NCI-H460 (cell line): Measurements from ENCODE around the gene DUSP19. TPM values are rescaled to one million over a fixed set of nuclear protein-coding genes. Genes with fewer than 3 reads are reported as not detected.

Experiments
- DNase-seq: peaks from one replicate; pipeline ENCODE4 v3.0.0-alpha.2; 2016; ENCODE audit warnings: low read depth; ENCODE audit errors: extremely low read depth
- total RNA-seq: library from RNA; depleted of rRNA; stranded (reverse); fragments of >200 nt; shearing (Covaris generic); gene quantifications from 2 replicates; pipeline ENCODE4 v1.2.3, GENCODE V29; 2014

The DUSP19 gene
- total RNA-seq, 1 experiment from 2014 or later: 3.5 TPM

GRCh38 chr2:183060571-183061231 is 17.8 kb upstream of the DUSP19 start:
- DNase-seq: no peak

GRCh38 chr2:183063083-183063482 is 15.5 kb upstream of the DUSP19 start:
- no peak for DNase-seq

GRCh38 chr2:183068561-183068960 is 10.0 kb upstream of the DUSP19 start:
- DNase-seq: no peak

- no peak for DNase-seq
These were observed 9.4 kb upstream of the DUSP19 start for GRCh38 chr2:183069174-183069573.

- DNase-seq: no peak
These were observed 7.4 kb upstream of the DUSP19 start for GRCh38 chr2:183070942-183071844.

GRCh38 chr2:183072177-183072576 is 6.4 kb upstream of the DUSP19 start:
- no peak for DNase-seq

GRCh38 chr2:183078163-183078463 is 434 bp upstream of the DUSP19 start:
- no peak for DNase-seq

- no peak for DNase-seq
These were observed 710 bp downstream of the DUSP19 start for GRCh38 chr2:183079139-183079775.

- DNase-seq: no peak
These were observed 3.4 kb downstream of the DUSP19 start for GRCh38 chr2:183081911-183082310.

- no peak for DNase-seq
These were observed 9.5 kb downstream of the DUSP19 start for GRCh38 chr2:183088061-183088460.

GRCh38 chr2:183089192-183089851 is 10.8 kb downstream of the DUSP19 start:
- no peak for DNase-seq

GRCh38 chr2:183091318-183091953 is 12.9 kb downstream of the DUSP19 start:
- no peak for DNase-seq

GRCh38 chr2:183091954-183092345 is 13.4 kb downstream of the DUSP19 start:
- DNase-seq: no peak

GRCh38 chr2:183093857-183094657 is 15.5 kb downstream of the DUSP19 start:
- DNase-seq: no peak

- DNase-seq: peak; percentile 26
These were observed 27.0 kb downstream of the DUSP19 start for GRCh38 chr2:183105402-183106134.

GRCh38 chr2:183112577-183112976 is 34.0 kb downstream of the DUSP19 start:
- DNase-seq: no peak

GRCh38 chr2:183113630-183114029 is 35.1 kb downstream of the DUSP19 start:
- no peak for DNase-seq

GRCh38 chr2:183117226-183117625 is 38.7 kb downstream of the DUSP19 start:
- no peak for DNase-seq
